GM10847 (cell line): ENCODE data around the gene ARL2BP.

ENCODE experiments used
- POLR2A ChIP-seq: IDR thresholded peaks from 2 replicates; pipeline ENCODE4 v1.6.1; 2011; ENCODE audit not compliant: insufficient read length; ENCODE audit errors: extremely low read depth

ARL2BP gene

GRCh38 chr16:57233944-57234706, 10.9 kb upstream of the ARL2BP start:
- TF ChIP-seq POLR2A, result no peak

- TF ChIP-seq POLR2A, result no peak
Measured at GRCh38 chr16:57234707-57235092, 10.4 kb upstream of the ARL2BP start.

- TF ChIP-seq POLR2A, result no peak
Measured at GRCh38 chr16:57235128-57236021, 9.7 kb upstream of the ARL2BP start.

- no peak for TF ChIP-seq POLR2A
Measured at GRCh38 chr16:57236022-57236350, 9.1 kb upstream of the ARL2BP start.

- no peak for TF ChIP-seq POLR2A
Measured at GRCh38 chr16:57238682-57239081, 6.4 kb upstream of the ARL2BP start.

GRCh38 chr16:57239107-57239506, 6.0 kb upstream of the ARL2BP start:
- no peak for TF ChIP-seq POLR2A

- no peak for TF ChIP-seq POLR2A
Measured at GRCh38 chr16:57240851-57241250, 4.2 kb upstream of the ARL2BP start.

- TF ChIP-seq POLR2A, result no peak
Measured at GRCh38 chr16:57242650-57243049, 2.4 kb upstream of the ARL2BP start.

- no peak for TF ChIP-seq POLR2A
Measured at GRCh38 chr16:57244463-57244766, 644 bp upstream of the ARL2BP start.

GRCh38 chr16:57245472-57246113, 534 bp downstream of the ARL2BP start:
- TF ChIP-seq POLR2A, result no peak

GRCh38 chr16:57251352-57251751, 6.3 kb downstream of the ARL2BP start:
- no peak for TF ChIP-seq POLR2A

- no peak for TF ChIP-seq POLR2A
Measured at GRCh38 chr16:57252148-57252721, 7.2 kb downstream of the ARL2BP start.

GRCh38 chr16:57253466-57253865, 8.4 kb downstream of the ARL2BP start:
- no peak for TF ChIP-seq POLR2A

GRCh38 chr16:57255686-57256415, 10.8 kb downstream of the ARL2BP start:
- no peak for TF ChIP-seq POLR2A
